ENCODE results near the gene KRTAP10-6.

GRCh38 chr21:44613386-44614155 is 21.3 kb upstream of the KRTAP10-6 start:
- TF ChIP-seq CTCF (IDR thresholded peaks at IDR 0.05; ENCODE audit: poor library complexity) (no peak), EZH2 (IDR thresholded peaks at IDR 0.05; ENCODE audit: borderline replicate concordance) (no peak)
